Body of pancreas (tissue), 4 donors: ENCODE results near the gene CRYM.

Source experiments
- POLR2A ChIP-seq, 3 donors: fragments of 450-650 bp; IDR thresholded peaks; one replicate each; pipeline ENCODE4 v1.6.1; 2016; ENCODE audit warnings: antibody characterized with exemption in 3 of 3, mild to moderate bottlenecking in 2 of 3
- TF ChIP-seq, protein P1 (sequence below), 7 experiments: fragments of 450-650 bp in 4 of 7; fragments of 200-600 bp in 3 of 7; sonication (generic) in 3 of 7; IDR thresholded peaks; one replicate each; pipeline ENCODE4 v1.5.1; 2016 to 2019; ENCODE audit warnings: antibody characterized with exemption in 7 of 7

DNA sequence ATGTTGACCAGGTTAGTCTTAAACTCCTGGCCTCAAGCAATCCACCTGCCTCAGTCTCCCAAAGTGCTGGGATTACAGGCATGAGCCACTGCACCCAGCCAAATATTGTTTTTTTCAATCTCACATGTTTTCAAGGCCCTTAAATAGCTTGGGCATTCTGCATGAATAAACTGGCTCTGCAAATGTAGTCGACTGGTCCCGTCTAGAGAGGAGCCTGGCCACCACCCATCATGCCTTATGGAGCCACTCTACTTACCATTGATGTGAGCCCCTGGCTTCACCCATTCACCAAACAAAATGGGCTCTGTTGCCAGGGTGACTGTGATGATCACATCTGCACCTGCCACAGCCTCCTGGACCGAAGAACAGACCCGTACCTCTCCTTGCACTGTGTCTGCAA is 10.8 kb downstream of the CRYM start:
- TF ChIP-seq, protein P1, sequence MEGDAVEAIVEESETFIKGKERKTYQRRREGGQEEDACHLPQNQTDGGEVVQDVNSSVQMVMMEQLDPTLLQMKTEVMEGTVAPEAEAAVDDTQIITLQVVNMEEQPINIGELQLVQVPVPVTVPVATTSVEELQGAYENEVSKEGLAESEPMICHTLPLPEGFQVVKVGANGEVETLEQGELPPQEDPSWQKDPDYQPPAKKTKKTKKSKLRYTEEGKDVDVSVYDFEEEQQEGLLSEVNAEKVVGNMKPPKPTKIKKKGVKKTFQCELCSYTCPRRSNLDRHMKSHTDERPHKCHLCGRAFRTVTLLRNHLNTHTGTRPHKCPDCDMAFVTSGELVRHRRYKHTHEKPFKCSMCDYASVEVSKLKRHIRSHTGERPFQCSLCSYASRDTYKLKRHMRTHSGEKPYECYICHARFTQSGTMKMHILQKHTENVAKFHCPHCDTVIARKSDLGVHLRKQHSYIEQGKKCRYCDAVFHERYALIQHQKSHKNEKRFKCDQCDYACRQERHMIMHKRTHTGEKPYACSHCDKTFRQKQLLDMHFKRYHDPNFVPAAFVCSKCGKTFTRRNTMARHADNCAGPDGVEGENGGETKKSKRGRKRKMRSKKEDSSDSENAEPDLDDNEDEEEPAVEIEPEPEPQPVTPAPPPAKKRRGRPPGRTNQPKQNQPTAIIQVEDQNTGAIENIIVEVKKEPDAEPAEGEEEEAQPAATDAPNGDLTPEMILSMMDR (IDR thresholded peaks at IDR 0.05), result no peak
- TF ChIP-seq POLR2A (IDR thresholded peaks at IDR 0.05), result no peak
